Choroid plexus epithelial cell (primary cell): Measurements from ENCODE around the gene ZNF212.
A peak's percentile ranks its signal among the peaks of the same experiment; 100 is the strongest.

Source experiments
- DNase-seq: peaks from one replicate; pipeline ENCODE4 v3.0.0-alpha.2; 2010; ENCODE audit warnings: low read depth
- H3K4me3 ChIP-seq: 2 replicates; pipeline ENCODE4 v1.5.1; 2011; ENCODE audit warnings: low read depth, mild to moderate bottlenecking, control low read depth, low read length, moderate library complexity
- TF ChIP-seq, protein P1 (sequence below): conservative IDR thresholded peaks from 2 replicates; pipeline ENCODE4 v1.5.1; 2011; ENCODE audit warnings: low read depth, mild to moderate bottlenecking, control low read depth, inconsistent platforms, low read length, moderate library complexity

ZNF212 gene

GRCh38 chr7:149280661-149281507 is 41.4 kb downstream of the ZNF212 start:
- DNase-seq, result no peak
- TF ChIP-seq, protein P1, sequence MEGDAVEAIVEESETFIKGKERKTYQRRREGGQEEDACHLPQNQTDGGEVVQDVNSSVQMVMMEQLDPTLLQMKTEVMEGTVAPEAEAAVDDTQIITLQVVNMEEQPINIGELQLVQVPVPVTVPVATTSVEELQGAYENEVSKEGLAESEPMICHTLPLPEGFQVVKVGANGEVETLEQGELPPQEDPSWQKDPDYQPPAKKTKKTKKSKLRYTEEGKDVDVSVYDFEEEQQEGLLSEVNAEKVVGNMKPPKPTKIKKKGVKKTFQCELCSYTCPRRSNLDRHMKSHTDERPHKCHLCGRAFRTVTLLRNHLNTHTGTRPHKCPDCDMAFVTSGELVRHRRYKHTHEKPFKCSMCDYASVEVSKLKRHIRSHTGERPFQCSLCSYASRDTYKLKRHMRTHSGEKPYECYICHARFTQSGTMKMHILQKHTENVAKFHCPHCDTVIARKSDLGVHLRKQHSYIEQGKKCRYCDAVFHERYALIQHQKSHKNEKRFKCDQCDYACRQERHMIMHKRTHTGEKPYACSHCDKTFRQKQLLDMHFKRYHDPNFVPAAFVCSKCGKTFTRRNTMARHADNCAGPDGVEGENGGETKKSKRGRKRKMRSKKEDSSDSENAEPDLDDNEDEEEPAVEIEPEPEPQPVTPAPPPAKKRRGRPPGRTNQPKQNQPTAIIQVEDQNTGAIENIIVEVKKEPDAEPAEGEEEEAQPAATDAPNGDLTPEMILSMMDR, result no peak
- no peak overlapping the region for H3K4me3 ChIP-seq

DNA sequence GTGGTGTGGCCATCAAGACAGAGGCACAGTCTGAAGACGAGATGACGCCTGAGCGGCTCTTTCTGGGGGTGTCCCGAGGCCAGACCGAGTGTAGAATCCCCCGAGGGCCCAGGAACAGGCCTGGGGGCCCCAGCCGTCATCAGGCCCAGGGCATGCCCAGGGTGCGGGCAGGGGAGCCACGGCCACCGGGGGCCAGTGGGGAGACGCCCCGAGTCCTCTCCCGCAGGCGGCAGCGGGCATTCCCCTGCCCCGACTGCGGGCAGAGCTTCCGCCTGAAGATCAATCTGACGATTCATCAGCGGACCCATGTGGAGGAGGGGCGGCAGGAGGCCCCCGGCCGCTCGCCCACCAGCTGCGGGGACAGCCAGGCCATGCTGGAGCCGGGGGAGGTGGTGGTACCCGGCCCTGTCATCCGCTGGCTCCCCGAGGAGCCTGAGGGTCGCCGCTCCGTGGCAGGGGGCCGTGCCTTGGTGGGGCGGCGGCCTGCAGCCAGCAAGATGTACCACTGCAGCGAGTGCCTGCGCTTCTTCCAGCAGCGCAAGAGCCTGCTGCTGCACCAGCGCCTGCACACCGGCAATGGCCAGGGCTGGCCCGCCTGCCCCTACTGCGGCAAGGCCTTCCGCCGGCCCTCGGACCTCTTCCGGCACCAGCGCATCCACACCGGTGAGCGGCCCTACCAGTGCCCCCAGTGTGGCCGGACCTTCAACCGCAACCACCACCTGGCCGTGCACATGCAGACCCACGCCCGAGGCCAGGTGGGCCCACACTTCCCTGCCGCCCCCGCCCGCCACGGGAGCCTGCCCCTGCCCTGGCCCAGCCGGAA is 42.3 kb downstream of the ZNF212 start:
- TF ChIP-seq, protein P1, result no peak
- DNase-seq, result no peak
- H3K4me3 ChIP-seq, result no peak overlapping the region

DNA sequence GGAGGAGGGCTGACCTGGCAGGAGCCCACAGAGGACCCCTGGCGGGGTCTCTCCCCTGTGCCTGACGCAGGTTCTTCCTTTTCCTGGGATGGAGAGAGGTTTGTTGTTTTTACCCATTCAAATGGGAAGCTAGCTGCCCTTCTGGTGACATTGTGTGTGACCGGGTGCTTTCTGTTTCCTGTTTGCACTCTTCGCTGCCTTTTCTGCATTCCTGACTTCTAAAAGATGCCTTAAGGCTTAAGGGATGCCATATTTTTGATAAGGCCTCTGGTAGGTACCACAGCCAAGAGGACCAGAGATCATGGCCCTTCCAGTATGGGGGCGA is 42.8 kb downstream of the ZNF212 start:
- TF ChIP-seq, protein P1, result no peak
- DNase-seq, result no peak
- no peak overlapping the region for H3K4me3 ChIP-seq

DNA sequence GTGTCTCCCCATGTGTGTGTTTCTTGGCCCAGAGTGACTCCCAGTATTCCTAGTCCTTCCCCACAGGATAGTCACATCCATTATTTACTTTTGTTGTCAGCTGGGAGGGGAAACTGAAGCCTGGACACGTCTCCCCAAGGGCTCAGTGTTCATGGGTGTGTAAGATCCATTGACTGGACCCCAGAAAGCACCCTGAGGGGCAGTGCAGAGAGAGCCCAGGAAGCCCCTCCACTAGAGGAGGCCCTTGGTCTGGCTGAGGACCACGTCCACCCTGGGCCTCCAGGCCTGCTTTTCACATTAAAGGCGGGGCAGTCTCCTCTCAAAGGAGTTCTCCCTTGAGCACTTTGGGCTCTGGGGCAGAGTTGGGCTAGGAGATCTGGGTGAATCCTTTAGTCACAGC is 43.9 kb downstream of the ZNF212 start:
- TF ChIP-seq, protein P1, result no peak
- no peak overlapping the region for H3K4me3 ChIP-seq
- DNase-seq, result no peak

DNA sequence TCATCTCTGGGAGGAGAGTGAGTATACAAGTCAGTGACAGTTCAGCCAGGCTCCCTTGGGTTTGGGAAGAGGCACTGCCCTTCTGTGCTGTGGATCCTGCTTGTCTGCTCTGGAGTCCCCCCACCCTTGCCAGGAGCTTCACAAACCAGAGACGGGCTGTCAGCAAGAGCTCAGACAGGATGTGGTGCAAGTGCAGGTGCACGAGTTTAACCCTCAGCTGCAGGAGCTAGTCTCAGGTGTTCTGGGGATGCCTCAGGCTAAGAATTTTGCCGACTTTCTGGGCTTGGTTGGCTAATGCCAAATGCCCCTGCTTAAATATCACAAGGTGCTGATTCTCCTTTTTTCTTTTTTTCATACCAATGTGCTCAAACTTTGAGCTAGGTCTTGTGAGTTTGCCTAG is 44.9 kb downstream of the ZNF212 start:
- no peak overlapping the region for H3K4me3 ChIP-seq
- TF ChIP-seq, protein P1, result no peak
- no peak for DNase-seq

DNA sequence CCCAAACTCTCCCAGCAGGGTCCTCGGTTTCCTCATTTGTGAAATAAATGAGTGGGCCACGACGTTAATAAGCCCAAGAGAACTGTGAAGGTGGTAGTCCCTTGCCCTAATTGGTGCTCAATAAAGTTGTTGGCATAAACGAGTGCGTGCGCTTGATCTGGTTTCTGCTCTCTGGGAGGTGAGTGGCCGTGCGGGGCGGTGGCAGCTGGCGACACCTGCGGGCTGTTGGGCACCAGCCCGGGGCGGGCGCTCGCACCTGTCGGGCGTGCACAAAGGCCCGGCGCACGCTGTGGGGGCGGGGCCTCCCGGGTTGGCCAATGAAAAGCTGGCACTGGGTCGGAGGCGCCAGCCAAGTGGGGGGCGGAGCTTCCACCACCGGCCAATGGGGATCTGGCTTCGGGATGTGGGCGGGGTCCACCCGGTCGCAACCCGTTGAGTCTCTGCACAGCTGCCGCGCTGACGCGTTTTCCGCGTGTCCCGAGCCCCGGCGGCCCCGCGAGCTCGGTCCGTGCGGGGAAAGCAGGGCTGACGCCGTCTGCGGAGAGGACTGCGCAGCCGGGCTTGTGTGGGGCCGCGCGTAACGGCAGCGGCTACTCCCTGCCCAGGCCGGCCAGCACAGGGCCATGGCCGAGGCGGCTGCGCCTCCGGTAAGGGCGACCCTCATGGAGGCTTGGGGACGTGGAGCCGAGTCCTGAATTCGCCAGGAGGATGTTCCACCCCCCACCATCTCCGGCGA is 45.6 kb downstream of the ZNF212 start:
- DNase-seq, result peak; percentile 91
- TF ChIP-seq, protein P1, result no peak
- peak overlapping the region; percentile 75 for H3K4me3 ChIP-seq
